ENCODE results near the gene BNIP5. TPM values are rescaled to one million over a fixed set of nuclear protein-coding genes. Genes with fewer than 3 reads are reported as not detected.

Gene BNIP5
- total RNA-seq, 3 donors from 2014 or later: under 0.01 TPM; not detected in 2

GRCh38 chr6:36331381-36331780 is 5.3 kb downstream of the BNIP5 start:
- H3K27ac ChIP-seq: no peak overlapping the region
- no peaks in the 10 kb centered on the region for H3K36me3 ChIP-seq
- intact Hi-C loops (cut with DNase I; ENCODE audit: low total_unique reads): no loop called here
- no peaks in the 10 kb centered on the region for H3K9me3 ChIP-seq
- TF ChIP-seq POLR2A (IDR thresholded peaks at IDR 0.05): no peak
- no peak for TF ChIP-seq POLR2AphosphoS5 (IDR thresholded peaks at IDR 0.05)
- TF ChIP-seq CTCF (IDR thresholded peaks at IDR 0.05): no peak
- DNase-seq (ENCODE audit: low spot score in 2 of 2): no peak
- no peak overlapping the region for H3K4me3 ChIP-seq
- no peaks in the 10 kb centered on the region for H3K4me1 ChIP-seq
- H3K27me3 ChIP-seq: no peaks in the 10 kb centered on the region

- Histone ChIP-seq H3K4me3 (no peak overlapping the region), H3K4me1 (no peaks in the 10 kb centered on the region), H3K27ac (no peak overlapping the region), H3K9me3 (no peaks in the 10 kb centered on the region), H3K27me3 (no peaks in the 10 kb centered on the region), H3K36me3 (no peaks in the 10 kb centered on the region)
- TF ChIP-seq POLR2A (IDR thresholded peaks at IDR 0.05) (no peak), POLR2AphosphoS5 (IDR thresholded peaks at IDR 0.05) (no peak), CTCF (IDR thresholded peaks at IDR 0.05) (no peak)
- DNase-seq (ENCODE audit: low spot score in 2 of 2): no peak
- intact Hi-C loops (cut with DNase I; ENCODE audit: low total_unique reads): no loop called here
Measured at GRCh38 chr6:36330366-36330765, 6.3 kb downstream of the BNIP5 start.

DNA sequence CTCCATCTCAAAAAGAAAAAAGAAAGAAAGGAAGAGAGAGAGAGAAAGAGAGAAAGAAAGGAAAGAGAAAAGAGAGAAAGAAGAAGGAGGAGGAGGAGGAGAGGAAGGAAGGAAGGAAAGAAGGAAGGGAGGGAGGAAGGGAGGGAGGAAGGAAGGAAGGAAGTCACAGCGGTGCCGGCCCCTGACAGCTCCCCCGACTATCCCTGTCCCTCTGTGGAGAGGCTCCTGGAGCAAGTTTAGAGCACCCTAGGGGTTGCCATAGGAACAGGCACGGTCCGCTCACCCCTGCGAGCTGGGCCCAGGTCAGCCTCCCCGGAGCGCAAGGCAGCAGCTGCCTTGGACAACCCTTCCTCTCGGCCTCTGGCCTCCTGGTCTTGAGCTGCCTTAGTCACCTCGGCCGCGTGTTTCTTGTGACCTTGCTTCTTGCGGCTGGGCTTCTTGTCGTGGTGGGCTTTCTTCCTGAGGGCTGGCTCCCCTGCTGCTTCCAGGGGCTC is 6.8 kb downstream of the BNIP5 start:
- H3K27me3 ChIP-seq: no peaks in the 10 kb centered on the region
- intact Hi-C loops (cut with DNase I; ENCODE audit: low total_unique reads): no loop called here
- no peaks in the 10 kb centered on the region for H3K36me3 ChIP-seq
- no peak overlapping the region for H3K4me3 ChIP-seq
- H3K27ac ChIP-seq: no peak overlapping the region
- H3K4me1 ChIP-seq: no peaks in the 10 kb centered on the region
- TF ChIP-seq POLR2A (IDR thresholded peaks at IDR 0.05): no peak
- TF ChIP-seq POLR2AphosphoS5 (IDR thresholded peaks at IDR 0.05): no peak
- no peak for TF ChIP-seq CTCF (IDR thresholded peaks at IDR 0.05)
- DNase-seq (ENCODE audit: low spot score in 2 of 2): no peak
- H3K9me3 ChIP-seq: no peaks in the 10 kb centered on the region

GRCh38 chr6:36328600-36328999 is 8.1 kb downstream of the BNIP5 start:
- no peak overlapping the region for H3K27ac ChIP-seq
- no peak for DNase-seq (ENCODE audit: low spot score in 2 of 2)
- H3K4me1 ChIP-seq: no peaks in the 10 kb centered on the region
- no peak overlapping the region for H3K4me3 ChIP-seq
- no peaks in the 10 kb centered on the region for H3K36me3 ChIP-seq
- TF ChIP-seq POLR2AphosphoS5 (IDR thresholded peaks at IDR 0.05) (no peak), POLR2A (IDR thresholded peaks at IDR 0.05) (no peak), CTCF (IDR thresholded peaks at IDR 0.05) (no peak)
- H3K9me3 ChIP-seq: no peaks in the 10 kb centered on the region
- H3K27me3 ChIP-seq: no peaks in the 10 kb centered on the region
- intact Hi-C loops (cut with DNase I; ENCODE audit: low total_unique reads): no loop called here

- Histone ChIP-seq H3K27me3 (no peaks in the 10 kb centered on the region), H3K27ac (no peak overlapping the region), H3K4me1 (no peaks in the 10 kb centered on the region), H3K4me3 (no peak overlapping the region), H3K36me3 (no peaks in the 10 kb centered on the region), H3K9me3 (no peaks in the 10 kb centered on the region)
- intact Hi-C loops (cut with DNase I; ENCODE audit: low total_unique reads): no loop called here
- DNase-seq (ENCODE audit: low spot score in 2 of 2): no peak
- TF ChIP-seq POLR2A (IDR thresholded peaks at IDR 0.05): no peak
- no peak for TF ChIP-seq POLR2AphosphoS5 (IDR thresholded peaks at IDR 0.05)
- TF ChIP-seq CTCF (IDR thresholded peaks at IDR 0.05): no peak
Measured at GRCh38 chr6:36327919-36328236, 8.8 kb downstream of the BNIP5 start.
